Measurements from ENCODE around the gene PTPRD.

Gene PTPRD

GRCh38 chr9:8823131-8823895, 1789.5 kb downstream of the PTPRD start:
- DNase-seq (ENCODE audit: insufficient read length, low spot score) (no peak), FAIRE-seq (no peak)
- TF ChIP-seq, protein P1, sequence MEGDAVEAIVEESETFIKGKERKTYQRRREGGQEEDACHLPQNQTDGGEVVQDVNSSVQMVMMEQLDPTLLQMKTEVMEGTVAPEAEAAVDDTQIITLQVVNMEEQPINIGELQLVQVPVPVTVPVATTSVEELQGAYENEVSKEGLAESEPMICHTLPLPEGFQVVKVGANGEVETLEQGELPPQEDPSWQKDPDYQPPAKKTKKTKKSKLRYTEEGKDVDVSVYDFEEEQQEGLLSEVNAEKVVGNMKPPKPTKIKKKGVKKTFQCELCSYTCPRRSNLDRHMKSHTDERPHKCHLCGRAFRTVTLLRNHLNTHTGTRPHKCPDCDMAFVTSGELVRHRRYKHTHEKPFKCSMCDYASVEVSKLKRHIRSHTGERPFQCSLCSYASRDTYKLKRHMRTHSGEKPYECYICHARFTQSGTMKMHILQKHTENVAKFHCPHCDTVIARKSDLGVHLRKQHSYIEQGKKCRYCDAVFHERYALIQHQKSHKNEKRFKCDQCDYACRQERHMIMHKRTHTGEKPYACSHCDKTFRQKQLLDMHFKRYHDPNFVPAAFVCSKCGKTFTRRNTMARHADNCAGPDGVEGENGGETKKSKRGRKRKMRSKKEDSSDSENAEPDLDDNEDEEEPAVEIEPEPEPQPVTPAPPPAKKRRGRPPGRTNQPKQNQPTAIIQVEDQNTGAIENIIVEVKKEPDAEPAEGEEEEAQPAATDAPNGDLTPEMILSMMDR (IDR thresholded peaks at IDR 0.05; ENCODE audit: insufficient read depth, missing control alignments) = no peak

DNA sequence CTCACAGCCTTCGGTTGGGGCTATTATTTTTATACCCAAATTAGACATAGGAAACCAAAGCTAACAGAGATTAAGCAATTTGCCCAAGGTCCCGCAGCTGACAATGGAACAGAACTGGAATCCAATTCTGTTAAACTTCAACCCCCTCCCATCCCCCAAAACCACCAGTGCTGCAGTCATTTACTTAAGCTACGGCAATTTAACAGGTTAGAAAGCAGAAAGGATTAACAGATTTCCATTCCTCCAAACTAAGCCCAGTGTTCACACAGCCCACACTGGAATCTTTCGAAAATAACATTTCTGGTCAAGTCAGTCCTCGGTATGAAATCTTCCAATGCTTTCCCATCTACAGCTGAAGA, 1790.2 kb downstream of the PTPRD start:
- no peak for FAIRE-seq
- TF ChIP-seq, protein P1 (IDR thresholded peaks at IDR 0.05; ENCODE audit: insufficient read depth, missing control alignments) = no peak
- DNase-seq (ENCODE audit: insufficient read length, low spot score) = no peak

- TF ChIP-seq, protein P1 (IDR thresholded peaks at IDR 0.05; ENCODE audit: insufficient read depth, missing control alignments) = no peak
- FAIRE-seq (no peak), DNase-seq (ENCODE audit: insufficient read length, low spot score) (no peak)
Observed at GRCh38 chr9:8821910-8822666, 1790.7 kb downstream of the PTPRD start.

DNA sequence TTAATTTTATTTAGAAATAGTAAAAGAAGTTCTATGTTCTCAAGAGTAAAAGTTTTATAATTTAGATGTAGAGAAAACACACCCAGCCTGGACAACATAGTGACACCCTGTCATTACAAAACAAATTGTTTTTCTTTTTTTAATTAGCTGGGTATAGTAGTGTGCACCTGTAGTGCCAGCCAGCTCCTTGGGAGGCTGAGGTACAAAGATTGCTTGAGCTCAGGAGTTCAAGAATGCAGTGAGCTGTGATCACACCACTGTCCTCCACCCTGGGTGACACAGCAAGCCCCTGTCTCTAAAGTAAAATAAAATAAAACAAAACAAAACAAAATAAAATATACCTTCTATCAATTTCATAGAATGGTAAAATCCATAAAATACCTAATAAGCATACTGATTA, 1795.5 kb downstream of the PTPRD start:
- TF ChIP-seq, protein P1 (IDR thresholded peaks at IDR 0.05; ENCODE audit: insufficient read depth, missing control alignments) = no peak
- DNase-seq (ENCODE audit: insufficient read length, low spot score) (no peak), FAIRE-seq (no peak)

- DNase-seq (ENCODE audit: insufficient read length, low spot score) (no peak), FAIRE-seq (no peak)
Observed at GRCh38 chr9:8816361-8816760, 1796.4 kb downstream of the PTPRD start.

DNA sequence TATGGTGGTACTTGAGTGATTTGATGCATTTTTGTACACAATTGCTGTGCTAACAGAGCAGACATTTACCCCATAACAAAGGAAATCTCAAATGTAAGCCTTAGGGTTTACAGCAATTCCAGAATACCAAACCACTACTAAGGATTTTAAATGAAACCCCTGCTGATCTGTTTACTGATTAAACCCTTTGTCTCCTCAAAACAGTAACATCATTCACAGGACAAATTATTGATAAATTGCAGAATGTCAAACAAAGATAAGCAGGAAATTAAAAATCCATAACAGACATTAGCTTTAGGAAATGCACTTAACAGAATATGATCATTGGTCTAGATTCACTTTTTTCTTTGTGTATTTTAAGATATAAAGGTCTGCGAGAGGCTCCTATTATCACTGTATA, 1796.9 kb downstream of the PTPRD start:
- TF ChIP-seq, protein P1 (IDR thresholded peaks at IDR 0.05; ENCODE audit: insufficient read depth, missing control alignments) = no peak
- DNase-seq (ENCODE audit: insufficient read length, low spot score) (no peak), FAIRE-seq (peak; percentile 46)

More at GRCh38 chr9:8816361-8816760, 1796.4 kb downstream of the PTPRD start:
- TF ChIP-seq, protein P1 (IDR thresholded peaks at IDR 0.05; ENCODE audit: insufficient read depth, missing control alignments) = no peak

DNA sequence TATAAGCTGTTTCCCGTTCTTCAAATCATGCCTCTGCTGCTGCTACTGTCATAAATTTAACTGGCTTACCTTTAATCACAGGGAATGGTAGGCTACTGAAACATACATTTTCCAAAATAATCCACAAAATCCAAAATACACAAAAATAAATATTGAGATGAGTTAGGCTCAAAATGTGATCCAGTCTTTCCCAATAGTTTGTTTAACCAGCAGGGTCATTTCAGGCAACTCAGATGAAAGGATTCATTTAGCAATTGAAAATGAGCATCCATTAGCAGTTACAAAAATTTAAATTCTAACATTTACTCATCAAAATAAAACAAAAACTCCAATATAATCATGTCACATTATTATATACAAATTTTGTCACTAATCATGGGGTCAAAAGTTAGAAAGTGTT, 1797.6 kb downstream of the PTPRD start:
- TF ChIP-seq, protein P1 (IDR thresholded peaks at IDR 0.05; ENCODE audit: insufficient read depth, missing control alignments) = no peak
- no peak for FAIRE-seq
- DNase-seq (ENCODE audit: insufficient read length, low spot score) = no peak
